IMR-90 (cell line): ENCODE results near the gene GCNT2. TPM values are rescaled to one million over a fixed set of nuclear protein-coding genes. Genes with fewer than 3 reads are reported as not detected.

Experiments
- ATAC-seq: fragments of 200-7000 bp; cut with Tn5 transposase; 2 replicates; pipeline ENCODE4 v1.9.1; 2020; ENCODE audit warnings: low read depth, mild to moderate bottlenecking, moderate library complexity
- BruUV-seq: library from RNA; stranded (reverse); fragments of 400-500 nt; replicated peaks from 2 replicates; lab custom pipeline; 2021; lab: Mats Ljungman, UMichigan
- CTCF ChIA-PET: fragments of 300-600 bp; formaldehyde crosslinking; extraction: SDS; loops from one replicate; lab custom pipeline; 2021; ENCODE audit warnings: antibody characterized with exemption; lab: Yijun Ruan, JAX
- POLR2A ChIA-PET: fragments of 300-600 bp; sonication (Branson Sonifier 250); formaldehyde crosslinking; loops from one replicate; lab custom pipeline; 2022; ENCODE audit warnings: antibody characterized with exemption; ENCODE audit not compliant: unreplicated experiment; lab: Charles Lee
- DNase-seq: peaks from one replicate; pipeline ENCODE4 v3.0.0; 2013
- H2AFZ ChIP-seq: replicated peaks from 2 replicates; pipeline ENCODE3; 2013; ENCODE audit warnings: low read length, mild to moderate bottlenecking; ENCODE audit not compliant: poor library complexity
- H2AK5ac ChIP-seq: 2 replicates; pipeline ENCODE4 v1.6.1; 2013; ENCODE audit warnings: low read depth, low read length, inconsistent platforms
- H2AK9ac ChIP-seq: replicated peaks from 2 replicates; pipeline ENCODE3; 2013; ENCODE audit warnings: mild to moderate bottlenecking, low read depth, low read length, moderate library complexity; ENCODE audit not compliant: poor library complexity
- H2BK120ac ChIP-seq: 2 replicates; pipeline ENCODE4 v1.6.1; 2013; ENCODE audit warnings: low read depth, low read length, inconsistent platforms
- H2BK15ac ChIP-seq: 3 replicates; pipeline ENCODE4 v1.6.1; 2013; ENCODE audit warnings: low read depth, low read length, inconsistent platforms
- H2BK20ac ChIP-seq: 2 replicates; pipeline ENCODE4 v1.6.1; 2013; ENCODE audit warnings: low read depth, mild to moderate bottlenecking, inconsistent platforms, low read length, moderate library complexity
- H2BK5ac ChIP-seq: 2 replicates; pipeline ENCODE4 v1.6.1; 2013; ENCODE audit warnings: mild to moderate bottlenecking, low read depth, low read length, inconsistent platforms; ENCODE audit not compliant: poor library complexity, severe bottlenecking
- H3K14ac ChIP-seq: replicated peaks from 2 replicates; pipeline ENCODE4 v1.6.1; 2013; ENCODE audit warnings: low read depth, low read length, inconsistent platforms
- H3K18ac ChIP-seq: 2 replicates; pipeline ENCODE4 v1.6.1; 2013; ENCODE audit warnings: low read depth, low read length, control low read depth
- H3K23ac ChIP-seq: 2 replicates; pipeline ENCODE4 v1.6.1; 2013; ENCODE audit warnings: low read depth, low read length, inconsistent platforms
- H3K27ac ChIP-seq: 2 replicates; pipeline ENCODE4 v1.5.1; 2013; ENCODE audit warnings: mild to moderate bottlenecking, control low read depth, low read length; ENCODE audit not compliant: insufficient read depth
- H3K27me3 ChIP-seq: 2 replicates; pipeline ENCODE4 v1.6.1; 2013; ENCODE audit warnings: low read length; ENCODE audit not compliant: control insufficient read depth, insufficient read depth
- H3K36me3 ChIP-seq: 2 replicates; pipeline ENCODE4 v1.6.1; 2013; ENCODE audit warnings: low read length, mixed read lengths; ENCODE audit not compliant: control insufficient read depth, insufficient read depth
- H3K4ac ChIP-seq: 2 replicates; pipeline ENCODE4 v1.6.1; 2013; ENCODE audit warnings: low read depth, low read length, inconsistent platforms
- H3K4me1 ChIP-seq: 2 replicates; pipeline ENCODE4 v1.6.1; 2013; ENCODE audit warnings: low read length, mixed read lengths; ENCODE audit not compliant: control insufficient read depth, insufficient read depth
- H3K4me2 ChIP-seq: 2 replicates; pipeline ENCODE4 v1.6.1; 2013; ENCODE audit warnings: low read depth, mild to moderate bottlenecking, control low read depth, low read length, moderate library complexity
- H3K4me3 ChIP-seq: 2 replicates; pipeline ENCODE4 v1.5.1; 2013; ENCODE audit warnings: low read depth, mild to moderate bottlenecking, control low read depth, low read length, moderate library complexity; ENCODE audit not compliant: insufficient read depth
- H3K56ac ChIP-seq: 2 replicates; pipeline ENCODE4 v1.6.1; 2013; ENCODE audit warnings: low read length, inconsistent platforms; ENCODE audit not compliant: insufficient read depth; ENCODE audit errors: extremely low read depth
- H3K79me1 ChIP-seq, 2 experiments: 2 replicates each; pipeline ENCODE4 v1.6.1; 2013; ENCODE audit warnings: low read length in 2 of 2, inconsistent platforms in 1 of 2, low read depth in 1 of 2
- H3K9ac ChIP-seq: 2 replicates; pipeline ENCODE4 v1.6.1; 2013; ENCODE audit warnings: low read depth, low read length, control low read depth
- H3K9me1 ChIP-seq: 2 replicates; pipeline ENCODE4 v1.6.1; 2013; ENCODE audit warnings: low read length, inconsistent platforms; ENCODE audit not compliant: insufficient read depth
- H3K9me3 ChIP-seq: 2 replicates; pipeline ENCODE4 v1.6.1; 2013; ENCODE audit warnings: low read length; ENCODE audit not compliant: control insufficient read depth, insufficient read depth
- H4K20me1 ChIP-seq: 2 replicates; pipeline ENCODE4 v1.6.1; 2013; ENCODE audit warnings: low read length, inconsistent platforms; ENCODE audit not compliant: insufficient read depth
- H4K5ac ChIP-seq: 2 replicates; pipeline ENCODE4 v1.6.1; 2013; ENCODE audit warnings: mild to moderate bottlenecking, low read depth, low read length, control low read depth
- H4K8ac ChIP-seq, 2 experiments: 2 replicates each; pipeline ENCODE4 v1.6.1; 2013; ENCODE audit warnings: low read depth in 2 of 2, low read length in 2 of 2, control low read depth in 1 of 2, inconsistent platforms in 1 of 2
- H4K91ac ChIP-seq: 2 replicates; pipeline ENCODE4 v1.6.1; 2013; ENCODE audit warnings: low read depth, low read length, inconsistent platforms; ENCODE audit not compliant: insufficient read depth
- BHLHE40 ChIP-seq: fragments of 150-350 bp; IDR thresholded peaks from 2 replicates; pipeline ENCODE4 v1.6.1; 2016; ENCODE audit warnings: mild to moderate bottlenecking, low read depth, low read length
- CEBPB ChIP-seq: IDR thresholded peaks from 2 replicates; pipeline ENCODE4 v1.6.1; 2012; ENCODE audit warnings: low read depth, low read length, improper control_type of control experiment
- CHD1 ChIP-seq: IDR thresholded peaks from 2 replicates; pipeline ENCODE4 v1.6.1; 2012; ENCODE audit warnings: low read depth, low read length, improper control_type of control experiment
- FOS ChIP-seq: fragments of 150-350 bp; IDR thresholded peaks from 2 replicates; pipeline ENCODE4 v1.6.1; 2016; ENCODE audit warnings: low read depth, low read length
- MAFK ChIP-seq: IDR thresholded peaks from 2 replicates; pipeline ENCODE4 v1.6.1; 2012; ENCODE audit warnings: low read depth, low read length, improper control_type of control experiment
- MXI1 ChIP-seq: IDR thresholded peaks from 2 replicates; pipeline ENCODE4 v1.6.1; 2012; ENCODE audit warnings: low read depth, mild to moderate bottlenecking, low read length, moderate library complexity, borderline replicate concordance
- NFE2L2 ChIP-seq: fragments of 150-350 bp; IDR thresholded peaks from 2 replicates; pipeline ENCODE4 v1.6.1; 2016; ENCODE audit warnings: low read depth, mild to moderate bottlenecking, low read length
- RCOR1 ChIP-seq: IDR thresholded peaks from 2 replicates; pipeline ENCODE4 v1.6.1; 2012; ENCODE audit warnings: mild to moderate bottlenecking, low read length, improper control_type of control experiment; ENCODE audit not compliant: insufficient replicate concordance
- RFX5 ChIP-seq: IDR thresholded peaks from 2 replicates; pipeline ENCODE4 v1.8.0; 2012; ENCODE audit warnings: low read depth, mild to moderate bottlenecking, low read length, moderate library complexity
- SMC3 ChIP-seq: fragments of 150-350 bp; IDR thresholded peaks from 2 replicates; pipeline ENCODE4 v1.6.1; 2016; ENCODE audit warnings: low read depth, mild to moderate bottlenecking, antibody characterized with exemption, low read length, moderate library complexity
- USF2 ChIP-seq: fragments of 150-350 bp; IDR thresholded peaks from 2 replicates; pipeline ENCODE4 v1.6.1; 2017; ENCODE audit warnings: mild to moderate bottlenecking, antibody characterized with exemption, low read length, low read depth
- WGBS, 2 experiments: methylation state at CpG; one replicate each; pipeline versions ENCODE4 v1.1.5 to v1.1.7; 2013; ENCODE audit warnings: missing lambda C conversion rate in 2 of 2; ENCODE audit not compliant: insufficient read length in 1 of 2; ENCODE audit errors: extremely low coverage in 2 of 2; 5-methylcytosine and 5-hydroxymethylcytosine counted together
- dilution Hi-C: fragments of 300-500 bp; cut with HindIII; formaldehyde crosslinking; loops from one replicate; pipeline ENCODE4 v1.14.3; 2018; ENCODE audit warnings: low sequenced_read_pairs; ENCODE audit not compliant: unreplicated experiment
- in situ Hi-C: fragments of 300-500 bp; cut with MboI; formaldehyde crosslinking; loops from 3 replicates; pipeline ENCODE4 v1.14.3; 2019; ENCODE audit warnings: low sequenced_read_pairs, inconsistent platforms, mixed read lengths
- intact Hi-C: fragments of 100-400 bp; cut with micrococcal nuclease; formaldehyde crosslinking; loops from 2 replicates; pipeline ENCODE4 v1.10.0; 2022
- polyA plus RNA-seq, 3 experiments: library from polyadenylated mRNA; depleted of rRNA; stranded (reverse); fragments of >200 nt; gene quantifications; 2 replicates each; pipeline ENCODE4 v1.2.3, GENCODE V29; 2012; ENCODE audit warnings: low replicate concordance in 1 of 3
- total RNA-seq: library from RNA; depleted of rRNA; stranded (reverse); fragments of >200 nt; gene quantifications from 2 replicates; pipeline ENCODE4 v1.2.3, GENCODE V29; 2012
- TF ChIP-seq, protein P1 (sequence below): conservative IDR thresholded peaks from 2 replicates; pipeline ENCODE4 v1.5.1; 2012; ENCODE audit warnings: mild to moderate bottlenecking, low read depth, low read length, improper control_type of control experiment

Gene GCNT2
- total and polyA plus RNA-seq, 2 of the 4 experiments (the other 2 are of a cell fraction): 0.34 to 0.90 TPM

DNA sequence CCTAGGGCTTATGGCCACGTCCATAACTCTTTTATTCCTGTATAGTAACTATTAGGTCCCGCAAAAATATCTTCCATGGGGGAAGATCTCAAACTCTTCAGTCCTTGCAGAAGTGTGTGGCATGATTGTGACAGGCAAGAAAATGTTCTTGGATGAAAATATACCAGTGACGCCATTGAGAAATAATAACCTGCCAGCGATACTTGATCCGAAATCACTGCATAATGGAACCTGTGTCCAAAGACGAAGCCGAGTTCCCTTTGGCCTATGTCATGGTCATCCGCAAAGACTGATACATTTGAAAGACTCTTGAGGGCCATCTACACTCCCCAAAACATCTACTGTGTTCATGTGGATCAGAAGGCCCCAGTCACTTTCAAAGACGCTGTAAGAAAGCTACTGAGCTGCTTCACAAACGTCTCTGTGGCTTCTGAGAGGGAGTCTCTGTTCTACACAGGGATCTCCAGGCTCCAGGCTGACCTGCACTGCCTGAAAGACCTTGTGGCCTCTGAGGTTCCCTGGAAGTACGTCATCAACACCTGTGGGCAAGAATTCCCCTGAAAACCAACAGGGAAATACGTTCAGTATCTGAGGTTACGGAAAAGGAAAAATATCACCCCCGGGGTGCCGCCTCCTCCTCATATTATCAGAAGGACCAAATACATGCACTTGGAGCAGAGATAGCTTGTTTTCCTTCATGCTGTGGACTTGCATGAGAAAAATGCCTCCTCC, 6.9 kb upstream of the GCNT2 start:
- Histone ChIP-seq H2BK120ac (no peak overlapping the region), H2BK5ac (no peak overlapping the region), H3K14ac (no peak overlapping the region), H3K9me1 (no peaks in the 10 kb centered on the region), H4K5ac (no peak overlapping the region), H4K91ac (no peak overlapping the region), H2BK15ac (no peak overlapping the region), H3K4me3 (no peak overlapping the region), H3K18ac (no peak overlapping the region), H3K79me1 (no peaks in the 10 kb centered on the region), H3K9me3 (no peaks in the 10 kb centered on the region), H4K20me1 (no peaks in the 10 kb centered on the region), H3K4ac (no peak overlapping the region), H3K27me3 (no peaks in the 10 kb centered on the region), H3K4me2 (no peak overlapping the region), H3K23ac (no peak overlapping the region), H2AK5ac (no peak overlapping the region), H3K9ac (no peak overlapping the region), H2AFZ (no peak overlapping the region), H2AK9ac (no peak overlapping the region), H3K27ac (no peak overlapping the region), H3K4me1 (no peaks in the 10 kb centered on the region), H4K8ac (no peak overlapping the region), H3K56ac (no peak overlapping the region), H2BK20ac (no peak overlapping the region), H3K36me3 (no peaks in the 10 kb centered on the region)
- in situ Hi-C loops (no loop called here), intact Hi-C loops (no loop called here), dilution Hi-C loops (no loop called here)
- ATAC-seq: no peak
- no TSS peak for BruUV-seq
- TF ChIP-seq MAFK (no peak), MXI1 (no peak), BHLHE40 (no peak), NFE2L2 (no peak), RCOR1 (no peak), SMC3 (no peak), FOS (no peak), CEBPB (no peak), RFX5 (no peak), USF2 (no peak), CHD1 (no peak)
- TF ChIP-seq, protein P1, sequence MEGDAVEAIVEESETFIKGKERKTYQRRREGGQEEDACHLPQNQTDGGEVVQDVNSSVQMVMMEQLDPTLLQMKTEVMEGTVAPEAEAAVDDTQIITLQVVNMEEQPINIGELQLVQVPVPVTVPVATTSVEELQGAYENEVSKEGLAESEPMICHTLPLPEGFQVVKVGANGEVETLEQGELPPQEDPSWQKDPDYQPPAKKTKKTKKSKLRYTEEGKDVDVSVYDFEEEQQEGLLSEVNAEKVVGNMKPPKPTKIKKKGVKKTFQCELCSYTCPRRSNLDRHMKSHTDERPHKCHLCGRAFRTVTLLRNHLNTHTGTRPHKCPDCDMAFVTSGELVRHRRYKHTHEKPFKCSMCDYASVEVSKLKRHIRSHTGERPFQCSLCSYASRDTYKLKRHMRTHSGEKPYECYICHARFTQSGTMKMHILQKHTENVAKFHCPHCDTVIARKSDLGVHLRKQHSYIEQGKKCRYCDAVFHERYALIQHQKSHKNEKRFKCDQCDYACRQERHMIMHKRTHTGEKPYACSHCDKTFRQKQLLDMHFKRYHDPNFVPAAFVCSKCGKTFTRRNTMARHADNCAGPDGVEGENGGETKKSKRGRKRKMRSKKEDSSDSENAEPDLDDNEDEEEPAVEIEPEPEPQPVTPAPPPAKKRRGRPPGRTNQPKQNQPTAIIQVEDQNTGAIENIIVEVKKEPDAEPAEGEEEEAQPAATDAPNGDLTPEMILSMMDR: no peak
- POLR2A ChIA-PET: no interaction called here
- CTCF ChIA-PET: no interaction called here
- DNase-seq: no peak
- 70% methylated on average over 5 of the region's 15 CpGs; no CpG with 5 or more reads in 1 of the 2 experiments for WGBS, 2 experiments
